HUES6 (cell line): Measurements from ENCODE around the gene ACAD10.

Experiments used
- H3K27ac ChIP-seq: 2 replicates; pipeline ENCODE4 v1.7.0; 2013; ENCODE audit warnings: low read depth, mild to moderate bottlenecking, low read length, inconsistent platforms
- H3K27me3 ChIP-seq: 2 replicates; pipeline ENCODE4 v1.6.1; 2013; ENCODE audit warnings: low read length; ENCODE audit not compliant: control insufficient read depth, insufficient read depth
- H3K36me3 ChIP-seq: 2 replicates; pipeline ENCODE4 v1.6.1; 2013; ENCODE audit warnings: low read length; ENCODE audit not compliant: control insufficient read depth, insufficient read depth
- H3K4me1 ChIP-seq: 2 replicates; pipeline ENCODE4 v1.6.1; 2013; ENCODE audit warnings: low read length; ENCODE audit not compliant: control insufficient read depth, insufficient read depth
- H3K4me3 ChIP-seq: 2 replicates; pipeline ENCODE4 v1.5.1; 2013; ENCODE audit warnings: low read depth, low read length
- H3K9ac ChIP-seq: one replicate; pipeline ENCODE4 v1.6.1; 2013; ENCODE audit warnings: mild to moderate bottlenecking, low read length
- H3K9me3 ChIP-seq: 2 replicates; pipeline ENCODE4 v1.6.1; 2013; ENCODE audit warnings: low read depth, low read length; ENCODE audit not compliant: control insufficient read depth, insufficient read depth

Gene ACAD10

DNA sequence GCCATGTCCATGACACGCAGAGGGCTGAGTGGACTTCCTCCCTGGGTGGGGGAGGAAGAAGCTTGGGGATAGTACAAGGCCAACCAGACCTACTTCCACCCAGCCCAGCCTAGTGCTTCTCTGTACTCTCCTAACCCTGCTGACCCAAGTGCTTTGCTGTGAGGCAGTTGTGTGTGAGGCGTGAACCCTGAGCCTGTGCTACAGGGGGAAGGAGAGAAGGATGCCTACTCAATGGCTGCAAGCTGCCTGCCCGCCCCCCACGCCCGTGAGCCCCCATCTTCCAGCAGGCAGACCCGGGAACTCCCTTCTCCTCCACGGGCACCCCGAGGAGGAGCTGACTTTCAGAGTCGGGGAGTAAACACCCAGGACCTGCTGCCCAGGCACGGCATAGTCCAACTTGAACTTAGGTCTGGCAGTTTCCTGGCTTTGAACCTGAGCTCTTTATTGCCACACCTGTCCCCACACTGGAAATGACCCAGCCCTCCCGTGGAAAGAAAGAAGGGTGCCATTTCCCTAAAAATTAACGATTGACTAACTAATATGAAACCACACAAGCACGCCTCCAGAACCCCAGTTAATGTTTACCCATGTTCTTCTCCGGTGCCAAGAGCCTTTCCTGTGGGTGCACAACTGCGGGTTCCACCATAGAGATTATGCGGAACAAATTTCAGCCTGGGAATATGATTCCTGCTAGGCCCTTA, 91.6 kb downstream of the ACAD10 start:
- H3K27me3 ChIP-seq: no peaks in the 10 kb centered on the region
- H3K9ac ChIP-seq: no peak overlapping the region
- H3K4me1 ChIP-seq: peaks cover 22% of the 10 kb centered on the region
- H3K36me3 ChIP-seq: peaks cover 30% of the 10 kb centered on the region
- peaks cover 10% of the 10 kb centered on the region for H3K9me3 ChIP-seq
- no peak overlapping the region for H3K27ac ChIP-seq
- H3K4me3 ChIP-seq: no peak overlapping the region

DNA sequence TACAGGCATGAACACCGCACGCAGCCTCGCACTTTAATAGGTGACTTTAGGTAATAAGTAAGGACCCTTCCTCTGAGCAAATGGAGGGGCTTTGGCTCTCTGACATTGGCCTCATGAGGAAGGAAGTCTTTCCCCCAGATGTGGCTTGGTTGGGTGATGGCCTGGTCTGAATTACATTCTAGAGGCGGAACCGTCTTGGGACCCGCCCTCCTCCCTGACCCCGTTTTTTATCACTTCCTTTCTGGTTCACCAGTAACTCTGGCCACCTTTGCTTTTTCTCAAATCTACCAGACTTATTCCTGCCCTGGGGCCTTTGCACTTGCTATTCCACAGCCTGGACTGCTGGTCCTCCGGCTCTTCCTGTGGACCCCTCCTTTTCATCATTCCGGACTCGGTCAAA, 94.3 kb downstream of the ACAD10 start:
- Histone ChIP-seq H3K27me3 (no peaks in the 10 kb centered on the region), H3K9me3 (peaks cover 10% of the 10 kb centered on the region), H3K27ac (no peak overlapping the region), H3K9ac (no peak overlapping the region), H3K4me1 (peaks cover 7% of the 10 kb centered on the region), H3K36me3 (peaks cover 54% of the 10 kb centered on the region), H3K4me3 (no peak overlapping the region)

DNA sequence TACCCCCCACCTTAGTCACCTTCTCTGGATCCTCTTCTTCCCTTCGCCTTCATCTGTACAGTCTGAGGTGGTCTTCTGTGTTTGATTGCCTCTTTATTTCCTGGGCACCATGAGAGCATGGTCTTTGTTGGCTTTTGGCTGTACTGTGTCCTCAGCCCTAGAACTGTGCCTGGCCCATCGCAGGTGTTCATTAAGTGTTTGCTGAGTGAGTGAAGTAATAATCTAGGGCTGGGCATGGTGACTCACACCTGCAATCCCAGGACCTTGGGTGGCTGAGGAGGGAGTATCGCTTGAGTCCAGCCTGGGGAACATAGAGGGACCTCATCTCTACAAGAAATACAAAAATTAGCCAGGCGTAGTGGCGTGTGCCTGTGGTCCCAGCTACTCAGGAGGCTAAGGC, 94.8 kb downstream of the ACAD10 start:
- peaks cover 10% of the 10 kb centered on the region for H3K9me3 ChIP-seq
- H3K27me3 ChIP-seq: no peaks in the 10 kb centered on the region
- H3K4me3 ChIP-seq: no peak overlapping the region
- peaks cover 58% of the 10 kb centered on the region for H3K36me3 ChIP-seq
- H3K27ac ChIP-seq: no peak overlapping the region
- 0 out of 2 replicates have a peak, but pooled peaks cover 2% of the 10 kb centered on the region for H3K4me1 ChIP-seq
- H3K9ac ChIP-seq: no peak overlapping the region

DNA sequence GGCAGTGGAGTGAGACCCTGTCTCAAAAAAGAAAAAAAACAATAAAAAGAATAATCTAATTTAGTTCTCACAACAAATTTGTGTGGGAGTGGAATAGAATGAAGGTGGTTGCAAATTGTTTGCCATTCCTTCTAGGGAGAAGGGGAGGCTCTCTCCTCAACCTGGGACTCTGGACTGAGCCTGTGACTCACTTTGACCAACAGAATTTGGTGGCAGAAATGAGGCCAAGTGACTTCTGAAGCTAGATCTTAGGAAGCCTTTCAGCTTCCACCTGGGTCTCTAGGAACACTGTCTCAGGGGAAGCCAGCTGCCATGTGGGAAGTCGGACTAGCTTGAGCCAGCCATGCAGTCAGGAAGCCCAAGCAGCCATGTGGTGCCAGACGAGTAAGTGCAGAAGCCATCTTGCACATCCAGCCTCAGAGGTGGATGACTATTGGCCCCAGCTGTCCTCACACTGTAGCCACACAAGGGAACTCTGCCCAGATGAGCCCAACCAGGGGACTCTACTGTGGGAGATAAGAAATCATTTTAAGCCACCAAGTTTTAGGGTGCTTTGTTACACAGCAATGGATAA, 95.3 kb downstream of the ACAD10 start:
- no peaks in the 10 kb centered on the region for H3K27me3 ChIP-seq
- no peak overlapping the region for H3K9ac ChIP-seq
- no peaks in the 10 kb centered on the region for H3K4me1 ChIP-seq
- H3K9me3 ChIP-seq: peaks cover 5% of the 10 kb centered on the region; the same call in 1 of the 2 replicates
- no peak overlapping the region for H3K27ac ChIP-seq
- H3K4me3 ChIP-seq: no peak overlapping the region
- peaks cover 57% of the 10 kb centered on the region for H3K36me3 ChIP-seq

DNA sequence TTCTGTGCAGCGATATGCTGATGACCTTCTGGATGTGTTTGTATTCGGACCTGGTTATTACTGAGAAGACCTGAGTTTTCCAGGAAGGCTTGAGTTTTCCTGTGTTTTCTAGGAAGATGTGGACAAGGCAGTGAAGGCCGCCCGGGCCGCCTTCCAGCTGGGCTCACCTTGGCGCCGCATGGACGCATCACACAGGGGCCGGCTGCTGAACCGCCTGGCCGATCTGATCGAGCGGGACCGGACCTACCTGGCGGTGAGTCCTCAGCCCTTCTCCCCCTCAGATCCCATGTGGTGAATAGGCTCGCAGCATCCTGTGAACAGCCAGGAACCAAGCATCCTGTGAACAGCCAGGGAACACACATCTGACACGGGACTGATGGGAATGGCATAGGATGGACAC, 97.2 kb downstream of the ACAD10 start:
- Histone ChIP-seq H3K27ac (no peak overlapping the region), H3K9me3 (0 out of 2 replicates have a peak, but pooled peaks cover 3% of the 10 kb centered on the region), H3K27me3 (no peaks in the 10 kb centered on the region), H3K9ac (no peak overlapping the region), H3K4me1 (no peaks in the 10 kb centered on the region), H3K36me3 (peaks cover 60% of the 10 kb centered on the region), H3K4me3 (no peak overlapping the region)

DNA sequence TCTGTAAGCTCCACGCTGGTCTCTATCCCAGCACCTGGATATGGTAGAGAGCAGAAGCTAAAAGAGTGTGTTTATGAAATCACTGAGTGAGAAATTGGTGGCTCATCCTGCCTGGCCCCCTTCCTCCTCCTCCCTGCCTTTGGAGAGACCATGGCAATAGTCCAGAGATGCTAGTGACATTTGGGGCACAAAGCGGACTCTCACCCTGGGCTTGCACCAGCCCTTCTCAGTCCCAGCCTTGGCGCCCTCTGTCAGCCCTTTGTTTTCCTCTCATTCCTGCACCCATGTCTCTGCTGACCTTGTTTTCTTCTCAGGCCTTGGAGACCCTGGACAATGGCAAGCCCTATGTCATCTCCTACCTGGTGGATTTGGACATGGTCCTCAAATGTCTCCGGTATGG, 99.1 kb downstream of the ACAD10 start:
- no peak overlapping the region for H3K27ac ChIP-seq
- H3K4me3 ChIP-seq: no peak overlapping the region
- H3K9me3 ChIP-seq: 0 out of 2 replicates have a peak, but pooled peaks cover 3% of the 10 kb centered on the region
- H3K9ac ChIP-seq: no peak overlapping the region
- H3K36me3 ChIP-seq: peaks cover 63% of the 10 kb centered on the region
- H3K27me3 ChIP-seq: no peaks in the 10 kb centered on the region
- no peaks in the 10 kb centered on the region for H3K4me1 ChIP-seq

DNA sequence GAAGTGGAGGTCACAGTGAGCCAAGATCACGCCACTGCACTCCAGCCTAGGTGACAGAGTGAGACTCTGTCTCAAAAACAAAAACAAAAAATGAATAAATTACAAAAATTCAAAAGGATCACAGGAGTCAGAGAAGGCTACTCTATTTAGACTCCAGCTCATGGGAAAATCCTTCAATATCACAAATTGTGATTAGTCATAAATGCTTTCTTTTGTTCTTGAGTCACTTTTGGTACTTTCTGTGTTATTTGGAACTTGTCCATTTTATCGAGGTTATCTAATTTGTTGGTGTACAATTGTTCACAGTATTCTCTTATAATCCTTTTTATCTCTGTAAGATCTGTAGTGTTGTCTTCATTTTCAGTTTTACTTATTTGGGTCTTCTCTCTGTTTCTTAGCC, 99.8 kb downstream of the ACAD10 start:
- H3K36me3 ChIP-seq: peaks cover 69% of the 10 kb centered on the region
- no peak overlapping the region for H3K4me3 ChIP-seq
- H3K27me3 ChIP-seq: no peaks in the 10 kb centered on the region
- no peak overlapping the region for H3K9ac ChIP-seq
- no peaks in the 10 kb centered on the region for H3K4me1 ChIP-seq
- H3K9me3 ChIP-seq: 0 out of 2 replicates have a peak, but pooled peaks cover 3% of the 10 kb centered on the region
- H3K27ac ChIP-seq: no peak overlapping the region

DNA sequence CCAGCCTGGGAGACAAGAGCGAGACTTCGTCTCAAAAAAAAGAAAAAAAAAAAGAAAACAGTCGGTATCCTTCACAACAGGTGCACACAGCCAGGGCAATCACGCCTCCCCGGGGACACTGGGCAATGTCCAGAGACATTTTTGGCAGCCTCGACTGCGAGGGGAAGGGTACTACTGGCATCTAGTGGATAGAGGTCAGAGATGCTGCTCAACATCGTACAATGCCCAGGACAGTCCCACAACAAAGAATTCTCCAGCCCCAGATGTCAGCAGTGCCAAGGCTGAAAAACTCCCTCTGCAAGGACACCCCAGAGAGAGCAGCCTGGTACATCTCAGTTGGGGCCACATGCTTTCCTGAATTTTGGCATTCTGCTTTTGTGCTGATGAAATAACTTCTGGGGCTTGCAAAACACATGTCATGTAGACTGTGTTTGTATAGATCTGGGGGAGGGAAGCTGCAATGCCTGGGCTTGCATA, 102.4 kb downstream of the ACAD10 start:
- H3K9ac ChIP-seq: no peak overlapping the region

DNA sequence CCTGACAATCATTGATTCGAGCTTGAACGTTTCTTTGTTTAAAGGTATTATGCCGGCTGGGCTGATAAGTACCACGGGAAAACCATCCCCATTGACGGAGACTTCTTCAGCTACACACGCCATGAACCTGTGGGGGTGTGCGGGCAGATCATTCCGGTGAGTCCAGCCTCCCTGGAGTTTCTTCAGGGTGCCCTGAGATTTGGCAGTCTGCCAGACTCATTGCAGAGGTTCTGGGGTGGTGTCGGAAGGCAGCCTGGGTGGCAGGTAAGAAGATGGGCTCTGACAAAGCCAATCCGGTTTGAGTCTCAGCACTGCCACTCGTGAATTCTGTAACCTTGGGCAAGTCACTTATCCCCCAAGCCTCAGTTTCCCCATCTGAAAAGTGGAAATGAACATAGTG, 103.9 kb downstream of the ACAD10 start:
- no peaks in the 10 kb centered on the region for H3K4me1 ChIP-seq
- H3K9ac ChIP-seq: no peak overlapping the region
- H3K36me3 ChIP-seq: peaks cover 68% of the 10 kb centered on the region
- no peak overlapping the region for H3K27ac ChIP-seq
- no peaks in the 10 kb centered on the region for H3K27me3 ChIP-seq
- H3K4me3 ChIP-seq: no peak overlapping the region
- no peaks in the 10 kb centered on the region for H3K9me3 ChIP-seq

More for the DNA sequence above, 102.4 kb downstream of the ACAD10 start:
- H3K4me3 ChIP-seq: no peak overlapping the region
- H3K9me3 ChIP-seq: no peaks in the 10 kb centered on the region
- peaks cover 74% of the 10 kb centered on the region for H3K36me3 ChIP-seq
- no peak overlapping the region for H3K27ac ChIP-seq
- no peaks in the 10 kb centered on the region for H3K27me3 ChIP-seq
- no peaks in the 10 kb centered on the region for H3K4me1 ChIP-seq

DNA sequence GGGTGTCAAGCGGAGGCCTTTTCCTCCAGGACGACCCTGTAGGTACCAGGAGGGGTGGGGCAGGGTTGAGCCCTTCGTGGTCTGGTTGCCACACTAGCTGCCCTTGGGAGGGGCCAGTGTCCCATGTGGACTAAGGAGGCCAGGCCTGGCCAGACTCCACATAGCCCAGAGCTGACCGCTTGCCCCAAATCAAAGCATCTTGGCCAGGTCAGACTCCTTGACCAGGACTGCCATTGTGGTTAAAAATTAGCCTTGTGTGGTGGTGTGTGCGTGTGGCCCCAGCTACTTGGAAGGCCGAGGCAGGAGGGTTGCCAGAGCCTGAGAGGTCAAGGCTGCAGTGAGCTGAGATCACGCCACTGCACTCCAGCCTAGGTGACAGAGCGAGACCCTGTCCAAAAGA, 105.7 kb downstream of the ACAD10 start:
- Histone ChIP-seq H3K27me3 (no peaks in the 10 kb centered on the region), H3K4me1 (no peaks in the 10 kb centered on the region), H3K9me3 (no peaks in the 10 kb centered on the region), H3K4me3 (no peak overlapping the region), H3K36me3 (peaks cover 64% of the 10 kb centered on the region), H3K27ac (no peak overlapping the region), H3K9ac (no peak overlapping the region)

DNA sequence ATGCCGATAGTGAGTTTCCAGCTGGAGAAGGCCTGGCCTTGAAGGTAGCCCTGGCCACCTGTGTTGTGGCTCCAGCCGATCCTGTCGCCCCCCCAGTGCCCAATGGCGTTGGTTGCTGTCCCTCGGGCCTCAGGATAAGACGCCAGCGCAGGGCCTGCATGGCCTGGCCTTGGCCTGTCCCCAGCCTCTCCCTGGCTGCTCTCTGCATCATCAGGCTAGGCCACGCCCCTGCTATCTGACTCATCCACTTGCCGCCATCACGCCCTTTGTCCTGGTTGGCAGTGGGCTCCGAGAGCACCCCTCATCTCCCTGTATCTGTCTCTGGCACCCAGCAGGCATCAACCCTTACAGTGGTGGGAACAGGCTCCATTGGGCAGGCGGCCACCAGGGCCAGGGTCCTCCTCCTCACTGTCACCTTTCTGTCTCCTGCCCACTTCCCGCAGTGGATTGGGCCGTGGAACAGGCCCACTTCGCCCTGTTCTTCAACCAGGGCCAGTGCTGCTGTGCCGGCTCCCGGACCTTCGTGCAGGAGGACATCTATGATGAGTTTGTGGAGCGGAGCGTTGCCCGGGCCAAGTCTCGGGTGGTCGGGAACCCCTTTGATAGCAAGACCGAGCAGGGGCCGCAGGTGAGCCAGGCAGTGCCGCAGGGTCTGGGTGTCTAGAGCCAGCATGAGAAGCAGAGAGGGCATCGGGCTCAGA, 106.5 kb downstream of the ACAD10 start:
- H3K27ac ChIP-seq: no peak overlapping the region
- no peak overlapping the region for H3K4me3 ChIP-seq
- no peaks in the 10 kb centered on the region for H3K9me3 ChIP-seq
- H3K27me3 ChIP-seq: no peaks in the 10 kb centered on the region
- H3K36me3 ChIP-seq: peaks cover 64% of the 10 kb centered on the region
- no peaks in the 10 kb centered on the region for H3K4me1 ChIP-seq
- H3K9ac ChIP-seq: peak overlapping the region; percentile 26
